ENCODE data around the gene STAB1.

STAB1 gene

DNA sequence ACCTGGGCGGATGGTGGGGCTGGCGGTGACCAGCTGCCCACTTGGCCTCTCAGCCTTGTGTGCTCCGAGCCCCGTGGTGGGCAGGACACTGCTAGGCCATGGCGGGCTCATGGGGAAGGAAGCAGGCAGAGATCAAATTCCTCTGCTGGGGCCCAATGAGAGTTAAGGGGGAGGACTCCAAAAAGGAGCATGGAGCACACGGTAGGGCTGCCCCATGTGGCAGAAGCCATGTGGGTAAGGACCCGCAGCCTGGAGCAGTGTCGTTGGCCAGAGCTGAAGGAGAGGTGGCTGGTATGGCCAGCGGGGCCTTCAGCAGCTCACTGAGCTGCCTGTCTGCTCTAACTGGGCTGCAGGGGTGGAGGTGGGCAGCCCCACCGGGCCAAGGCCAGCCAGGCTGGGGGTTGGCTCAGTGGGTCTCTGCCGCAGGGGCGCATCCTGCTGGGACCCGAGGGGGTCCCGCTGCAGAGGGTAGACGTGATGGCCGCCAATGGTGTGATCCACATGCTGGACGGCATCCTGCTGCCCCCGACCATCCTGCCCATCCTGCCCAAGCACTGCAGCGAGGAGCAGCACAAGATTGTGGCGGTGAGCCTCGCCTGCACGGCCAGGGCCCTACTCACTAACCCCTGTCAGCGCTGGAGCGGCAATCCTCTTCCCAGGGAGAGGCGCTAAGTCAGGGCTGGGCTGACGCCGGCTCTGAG is 11.3 kb downstream of the STAB1 start:
- DNase-seq, result no peak

DNA sequence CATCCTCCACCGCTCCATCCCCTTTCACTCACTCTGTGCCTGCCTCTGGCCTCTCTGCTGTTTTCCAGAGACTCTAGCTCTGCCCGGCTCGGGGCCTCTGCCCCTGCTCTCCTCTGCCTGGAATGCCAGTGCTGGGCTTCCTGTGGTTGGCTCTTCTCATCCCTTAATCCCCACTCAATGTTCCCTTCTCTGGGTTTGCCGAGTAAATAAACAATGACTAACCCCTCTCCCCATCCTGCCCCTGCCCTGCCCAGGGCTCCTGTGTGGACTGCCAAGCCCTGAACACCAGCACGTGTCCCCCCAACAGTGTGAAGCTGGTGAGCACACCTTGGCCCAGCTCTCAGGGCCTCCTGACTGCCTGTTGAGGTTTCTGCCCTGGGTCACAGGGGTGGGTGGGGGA is 12.2 kb downstream of the STAB1 start:
- no peak for DNase-seq

DNA sequence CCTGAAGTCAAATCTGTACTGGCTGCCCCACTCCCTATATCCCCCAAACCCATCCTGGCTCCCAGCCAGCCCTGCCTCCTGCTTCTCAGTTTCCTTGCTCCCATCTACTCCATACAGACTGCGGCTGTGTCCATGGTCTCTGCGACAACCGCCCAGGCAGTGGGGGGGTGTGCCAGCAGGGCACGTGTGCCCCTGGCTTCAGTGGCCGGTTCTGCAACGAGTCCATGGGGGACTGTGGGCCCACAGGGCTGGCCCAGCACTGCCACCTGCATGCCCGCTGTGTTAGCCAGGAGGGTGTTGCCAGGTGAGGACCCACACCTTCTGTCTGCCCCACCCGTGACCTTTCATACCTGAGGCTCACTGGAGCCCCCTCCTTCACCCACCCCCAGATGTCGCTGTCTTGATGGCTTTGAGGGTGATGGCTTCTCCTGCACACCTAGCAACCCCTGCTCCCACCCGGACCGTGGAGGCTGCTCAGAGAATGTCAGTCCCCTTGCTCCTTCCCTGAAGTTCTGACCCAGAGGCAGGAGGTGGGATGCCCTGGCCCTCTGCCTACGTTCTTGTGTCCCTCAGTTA is 14.7 kb downstream of the STAB1 start:
- DNase-seq, result no peak

DNA sequence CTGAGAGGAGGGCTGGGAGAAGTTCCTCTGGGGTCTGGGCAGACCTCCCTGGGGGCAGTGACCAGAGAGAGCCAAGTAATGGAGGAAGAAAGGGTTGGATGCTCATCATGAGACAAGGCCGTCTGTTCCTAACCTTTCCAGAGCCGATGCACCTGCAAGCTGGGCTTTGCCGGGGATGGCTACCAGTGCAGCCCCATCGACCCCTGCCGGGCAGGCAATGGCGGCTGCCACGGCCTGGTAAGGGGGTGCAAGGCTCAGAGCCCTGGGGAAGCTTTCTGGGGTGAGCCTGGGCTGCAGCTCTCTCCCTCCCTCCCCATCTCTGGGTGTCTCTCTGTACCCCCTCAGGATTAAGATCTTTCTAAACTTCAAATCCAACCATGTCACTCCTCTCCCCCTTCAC is 16.4 kb downstream of the STAB1 start:
- DNase-seq, result no peak

DNA sequence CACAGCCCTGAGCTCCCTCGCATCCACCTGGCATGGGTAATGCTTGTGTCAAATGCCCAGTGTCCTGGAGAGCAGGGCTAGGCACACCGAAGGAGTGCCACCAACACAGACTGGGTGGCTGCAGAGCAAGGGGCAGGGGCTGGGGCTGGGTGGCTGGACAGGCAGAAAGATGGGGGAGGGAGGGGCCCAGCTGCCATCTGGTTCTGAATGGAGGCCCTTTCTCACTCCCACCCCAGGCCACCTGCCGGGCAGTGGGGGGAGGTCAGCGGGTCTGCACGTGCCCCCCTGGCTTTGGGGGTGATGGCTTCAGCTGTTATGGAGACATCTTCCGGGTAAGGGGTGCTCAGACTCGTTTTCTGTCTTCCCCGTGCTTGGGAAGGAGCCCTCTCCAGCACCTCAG is 17.0 kb downstream of the STAB1 start:
- no peak for DNase-seq

DNA sequence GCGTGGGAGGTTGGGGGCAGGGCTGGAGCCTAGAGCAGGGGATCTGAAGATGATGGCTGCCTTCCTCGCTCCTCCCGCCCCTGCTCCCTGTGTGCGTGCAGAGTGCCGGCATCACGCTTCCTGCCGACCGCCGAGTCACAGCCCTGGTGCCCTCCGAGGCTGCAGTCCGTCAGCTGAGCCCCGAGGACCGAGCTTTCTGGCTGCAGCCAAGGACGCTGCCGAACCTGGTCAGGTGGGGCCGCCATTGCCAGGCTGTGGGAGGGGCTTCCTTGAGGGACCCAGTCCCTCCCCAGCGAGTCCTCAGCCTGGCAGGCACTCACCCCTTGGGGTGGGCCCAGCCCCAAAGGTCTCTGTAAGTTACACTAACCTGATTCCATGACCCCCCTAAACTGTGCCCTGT is 17.6 kb downstream of the STAB1 start:
- DNase-seq, result no peak

DNA sequence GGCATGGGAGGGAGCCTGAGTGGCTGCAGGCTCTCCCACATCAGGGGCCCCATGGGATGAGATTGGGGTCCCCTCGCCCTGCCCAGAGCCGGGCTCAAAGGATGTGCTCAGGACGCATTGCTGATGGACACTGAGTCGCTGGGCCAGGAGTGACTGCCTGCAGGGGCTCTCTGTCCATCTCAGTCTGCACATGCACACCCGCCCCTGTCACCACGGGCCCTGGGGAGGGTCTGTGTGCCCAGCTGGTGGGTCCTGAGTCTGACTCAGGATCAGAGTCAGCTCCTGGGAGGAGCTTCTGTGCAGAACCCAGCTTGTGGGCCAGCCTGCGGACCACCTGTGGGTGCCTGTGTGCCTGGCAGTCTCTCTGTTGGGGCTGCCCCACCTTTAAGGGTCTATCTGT is 18.1 kb downstream of the STAB1 start:
- no peak for DNase-seq

DNA sequence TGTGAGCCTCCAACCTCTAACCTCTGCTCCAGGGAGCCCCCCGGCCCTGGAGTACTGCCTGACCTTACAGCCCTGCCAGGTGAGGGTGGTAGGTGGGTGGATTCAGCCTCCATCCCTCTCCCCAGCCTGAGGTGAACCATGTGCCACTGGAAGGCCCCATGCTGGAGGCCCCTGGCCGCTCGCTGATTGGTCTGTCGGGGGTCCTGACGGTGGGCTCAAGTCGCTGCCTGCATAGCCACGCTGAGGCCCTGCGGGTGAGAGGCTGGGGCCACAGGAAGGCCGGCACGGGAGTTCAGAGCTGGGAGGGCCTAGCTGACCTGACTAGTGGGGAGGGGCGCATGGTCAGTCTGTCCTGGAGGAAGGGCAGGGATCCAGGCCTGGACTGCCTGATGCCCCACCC is 19.4 kb downstream of the STAB1 start:
- DNase-seq, result no peak

DNA sequence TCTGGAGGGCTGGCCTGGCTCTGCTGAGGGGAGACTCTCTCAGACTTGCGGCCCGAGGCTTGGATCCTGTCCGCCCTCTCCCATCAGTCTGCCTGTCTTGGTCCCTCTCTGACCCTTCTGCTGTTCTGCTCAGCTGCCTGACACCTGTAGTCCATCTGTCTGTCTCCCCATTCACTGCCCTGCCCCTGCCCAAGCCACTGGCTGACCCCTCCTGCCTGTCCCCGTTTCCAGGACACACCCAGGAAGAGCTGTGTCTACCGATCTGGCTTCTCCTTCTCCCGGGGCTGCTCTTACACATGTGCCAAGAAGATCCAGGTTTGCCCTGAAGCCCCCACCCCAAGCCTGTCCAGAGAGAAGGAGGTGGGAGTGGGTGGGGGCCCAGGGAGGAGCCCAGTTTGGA is 20.1 kb downstream of the STAB1 start:
- DNase-seq, result no peak

DNA sequence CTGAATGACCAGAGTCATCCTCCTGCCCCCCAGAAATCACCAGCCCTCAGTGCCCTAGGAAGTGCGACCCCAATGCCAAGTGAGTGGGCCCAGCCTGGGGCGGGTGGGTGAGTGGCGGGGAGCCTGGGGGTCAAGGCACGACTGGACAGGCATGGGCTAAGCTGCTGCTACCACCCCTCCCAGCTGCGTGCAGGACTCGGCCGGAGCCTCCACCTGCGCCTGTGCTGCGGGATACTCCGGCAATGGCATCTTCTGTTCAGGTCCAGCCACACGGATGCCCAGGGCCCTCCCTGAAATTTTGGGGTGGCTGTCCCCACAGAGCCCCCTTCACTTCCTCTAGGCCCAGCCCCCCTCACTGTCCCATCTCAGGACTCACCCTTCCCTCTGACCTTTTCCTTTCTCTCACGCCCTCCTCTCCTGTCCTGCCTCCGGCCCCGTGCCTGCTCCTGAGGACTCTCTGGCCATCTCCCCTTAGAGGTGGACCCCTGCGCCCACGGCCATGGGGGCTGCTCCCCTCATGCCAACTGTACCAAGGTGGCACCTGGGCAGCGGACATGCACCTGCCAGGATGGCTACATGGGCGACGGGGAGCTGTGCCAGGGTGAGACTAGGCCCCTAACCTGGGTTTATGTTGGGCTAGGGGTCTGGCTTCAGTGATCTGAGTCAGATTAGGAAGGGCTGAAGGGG is 21.5 kb downstream of the STAB1 start:
- DNase-seq, result no peak

DNA sequence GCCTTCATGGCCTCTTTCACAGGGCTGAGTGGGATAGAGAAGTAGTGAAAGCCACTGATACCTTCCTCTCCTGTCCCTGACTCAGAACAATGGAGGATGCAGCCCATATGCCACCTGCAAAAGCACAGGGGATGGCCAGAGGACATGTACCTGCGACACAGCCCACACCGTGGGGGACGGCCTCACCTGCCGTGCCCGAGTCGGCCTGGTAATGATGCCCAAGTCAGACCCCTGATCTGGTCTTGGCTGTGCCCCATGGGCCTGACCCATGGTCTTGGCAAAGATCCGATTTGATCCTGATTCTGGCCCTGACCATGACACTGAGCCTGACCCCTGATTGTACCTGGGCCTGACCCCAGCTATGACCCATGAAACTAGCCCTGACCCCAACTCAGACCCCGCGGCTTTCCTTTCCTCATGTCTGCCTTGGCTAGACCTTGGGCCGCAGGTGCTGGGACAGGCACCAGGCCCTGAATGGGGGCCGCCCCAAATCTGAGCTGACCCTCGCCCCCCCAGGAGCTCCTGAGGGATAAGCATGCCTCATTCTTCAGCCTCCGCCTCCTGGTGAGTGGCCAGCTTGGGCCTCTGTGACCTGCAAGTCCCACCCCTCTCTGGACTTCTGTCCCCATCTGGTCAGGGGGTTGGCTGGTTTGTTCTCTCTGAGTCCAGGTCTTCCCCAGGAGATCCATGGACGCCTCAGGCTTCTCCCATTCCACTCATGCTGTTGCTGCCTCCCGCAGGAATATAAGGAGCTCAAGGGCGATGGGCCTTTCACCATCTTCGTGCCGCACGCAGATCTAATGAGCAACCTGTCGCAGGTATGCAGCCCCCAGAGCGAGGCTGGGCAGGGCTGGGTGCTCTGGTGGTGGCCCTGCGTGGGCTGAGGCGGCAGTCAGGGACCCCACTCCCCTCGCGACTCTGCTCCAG is 22.9 kb downstream of the STAB1 start:
- no peak for DNase-seq

DNA sequence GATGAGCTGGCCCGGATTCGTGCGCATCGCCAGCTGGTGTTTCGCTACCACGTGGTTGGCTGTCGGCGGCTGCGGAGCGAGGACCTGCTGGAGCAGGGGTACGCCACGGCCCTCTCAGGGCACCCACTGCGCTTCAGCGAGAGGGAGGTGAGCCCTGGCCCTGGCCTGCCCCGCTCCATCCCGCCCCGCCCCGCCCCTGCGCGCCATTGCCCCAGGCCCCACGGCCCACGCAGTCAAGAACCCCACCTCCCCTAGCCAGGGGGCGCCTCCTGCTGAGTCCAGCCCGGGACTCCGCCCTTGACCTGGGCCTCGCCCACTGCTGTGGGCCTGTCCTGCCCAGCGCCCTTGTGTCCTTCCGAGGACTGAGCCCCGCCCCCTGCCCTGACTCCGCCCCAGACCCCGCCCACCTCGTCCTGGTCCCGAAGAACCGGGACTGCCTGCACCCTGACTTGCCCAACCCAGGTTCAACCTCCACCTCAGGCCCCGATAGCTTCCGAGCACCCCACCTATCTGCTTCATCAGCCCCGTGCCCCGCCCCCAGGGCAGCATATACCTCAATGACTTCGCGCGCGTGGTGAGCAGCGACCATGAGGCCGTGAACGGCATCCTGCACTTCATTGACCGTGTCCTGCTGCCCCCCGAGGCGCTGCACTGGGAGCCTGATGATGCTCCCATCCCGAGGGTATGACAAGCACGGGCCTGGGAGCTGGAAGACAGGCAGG is 23.7 kb downstream of the STAB1 start:
- no peak for DNase-seq

DNA sequence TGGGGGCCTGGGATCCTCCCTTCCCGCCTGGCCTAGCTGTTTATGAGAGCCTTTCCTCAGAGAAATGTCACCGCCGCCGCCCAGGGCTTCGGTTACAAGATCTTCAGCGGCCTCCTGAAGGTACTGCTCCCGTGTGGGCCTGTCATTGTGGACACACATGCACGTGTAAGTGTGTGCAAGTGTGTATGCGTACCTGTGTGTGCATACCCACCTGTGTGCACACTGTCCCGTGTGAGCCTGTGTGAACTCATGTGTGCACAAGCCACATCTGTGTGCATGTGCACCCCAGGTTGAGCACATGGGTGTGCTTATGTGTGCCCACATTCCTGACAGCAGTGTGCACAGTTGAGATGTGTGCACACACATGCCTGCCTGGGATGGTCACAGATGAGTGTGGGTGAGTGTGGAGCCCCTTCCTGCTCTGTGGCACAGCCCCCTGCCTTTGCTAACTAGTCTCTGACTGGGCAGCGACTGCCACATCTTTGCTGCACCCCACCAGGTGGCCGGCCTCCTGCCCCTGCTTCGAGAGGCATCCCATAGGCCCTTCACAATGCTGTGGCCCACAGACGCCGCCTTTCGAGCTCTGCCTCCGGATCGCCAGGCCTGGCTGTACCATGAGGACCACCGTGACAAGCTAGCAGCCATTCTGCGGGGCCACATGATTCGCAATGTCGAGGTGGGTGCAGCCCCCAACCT is 24.5 kb downstream of the STAB1 start:
- DNase-seq, result no peak

DNA sequence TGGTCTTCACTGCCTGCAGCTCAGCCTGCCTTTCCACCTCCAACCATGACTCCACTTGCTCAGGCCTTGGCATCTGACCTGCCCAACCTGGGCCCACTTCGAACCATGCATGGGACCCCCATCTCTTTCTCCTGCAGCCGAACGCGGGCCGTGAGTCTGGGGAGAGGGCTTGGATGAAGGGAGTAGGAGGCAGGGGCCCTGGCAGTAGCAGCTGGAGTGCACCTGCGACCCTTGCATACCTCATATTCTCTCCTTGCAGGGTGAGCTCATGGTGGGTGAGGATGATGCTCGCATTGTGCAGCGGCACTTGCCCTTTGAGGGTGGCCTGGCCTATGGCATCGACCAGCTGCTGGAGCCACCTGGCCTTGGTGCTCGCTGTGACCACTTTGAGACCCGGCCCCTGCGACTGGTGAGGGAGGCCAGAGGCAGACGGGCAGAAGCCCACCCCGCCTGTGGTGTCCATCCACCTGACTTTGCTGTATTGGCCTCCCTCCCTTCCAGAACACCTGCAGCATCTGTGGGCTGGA is 25.1 kb downstream of the STAB1 start:
- DNase-seq, result no peak

DNA sequence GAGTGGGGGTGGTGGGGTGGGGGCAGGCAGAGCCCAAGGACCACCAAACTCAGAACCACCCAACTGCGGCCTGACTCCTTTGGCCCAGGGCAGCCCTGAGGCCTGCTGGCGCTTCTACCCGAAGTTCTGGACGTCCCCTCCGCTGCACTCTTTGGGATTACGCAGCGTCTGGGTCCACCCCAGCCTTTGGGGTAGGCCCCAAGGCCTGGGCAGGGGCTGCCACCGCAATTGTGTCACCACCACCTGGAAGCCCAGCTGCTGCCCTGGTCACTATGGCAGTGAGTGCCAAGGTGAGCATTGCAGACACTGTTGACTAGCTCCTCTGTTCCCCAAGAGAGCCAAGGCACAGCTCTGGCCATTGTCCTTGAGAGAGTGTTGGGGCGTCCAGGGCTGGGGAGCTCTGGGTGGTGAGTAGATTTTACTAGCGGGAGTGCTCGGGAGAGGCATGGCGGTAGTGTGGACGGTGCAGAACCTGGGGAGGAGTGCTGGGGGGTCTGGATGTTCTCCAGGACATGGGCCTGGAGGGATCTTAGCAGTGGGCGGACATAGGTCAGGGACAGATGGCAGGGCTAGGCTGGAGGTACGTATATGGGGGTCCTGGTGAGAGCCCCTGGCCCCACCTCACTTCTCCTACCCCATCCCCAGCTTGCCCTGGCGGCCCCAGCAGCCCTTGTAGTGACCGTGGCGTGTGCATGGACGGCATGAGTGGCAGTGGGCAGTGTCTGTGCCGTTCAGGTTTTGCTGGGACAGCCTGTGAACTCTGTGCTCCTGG is 25.8 kb downstream of the STAB1 start:
- DNase-seq, result no peak

DNA sequence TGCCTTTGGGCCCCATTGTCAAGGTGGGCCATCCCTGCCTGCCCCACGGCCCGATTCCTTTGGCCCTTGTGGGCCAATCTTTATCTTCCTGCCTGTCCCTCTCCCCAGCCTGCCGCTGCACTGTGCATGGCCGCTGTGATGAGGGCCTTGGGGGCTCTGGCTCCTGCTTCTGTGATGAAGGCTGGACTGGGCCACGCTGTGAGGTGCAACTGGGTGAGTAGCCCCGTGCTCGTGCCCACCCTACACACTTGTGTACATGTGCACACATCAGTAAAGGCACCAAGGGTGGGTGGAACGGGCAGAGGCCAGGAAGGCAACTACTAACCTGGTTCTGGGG is 26.3 kb downstream of the STAB1 start:
- no peak for DNase-seq

DNA sequence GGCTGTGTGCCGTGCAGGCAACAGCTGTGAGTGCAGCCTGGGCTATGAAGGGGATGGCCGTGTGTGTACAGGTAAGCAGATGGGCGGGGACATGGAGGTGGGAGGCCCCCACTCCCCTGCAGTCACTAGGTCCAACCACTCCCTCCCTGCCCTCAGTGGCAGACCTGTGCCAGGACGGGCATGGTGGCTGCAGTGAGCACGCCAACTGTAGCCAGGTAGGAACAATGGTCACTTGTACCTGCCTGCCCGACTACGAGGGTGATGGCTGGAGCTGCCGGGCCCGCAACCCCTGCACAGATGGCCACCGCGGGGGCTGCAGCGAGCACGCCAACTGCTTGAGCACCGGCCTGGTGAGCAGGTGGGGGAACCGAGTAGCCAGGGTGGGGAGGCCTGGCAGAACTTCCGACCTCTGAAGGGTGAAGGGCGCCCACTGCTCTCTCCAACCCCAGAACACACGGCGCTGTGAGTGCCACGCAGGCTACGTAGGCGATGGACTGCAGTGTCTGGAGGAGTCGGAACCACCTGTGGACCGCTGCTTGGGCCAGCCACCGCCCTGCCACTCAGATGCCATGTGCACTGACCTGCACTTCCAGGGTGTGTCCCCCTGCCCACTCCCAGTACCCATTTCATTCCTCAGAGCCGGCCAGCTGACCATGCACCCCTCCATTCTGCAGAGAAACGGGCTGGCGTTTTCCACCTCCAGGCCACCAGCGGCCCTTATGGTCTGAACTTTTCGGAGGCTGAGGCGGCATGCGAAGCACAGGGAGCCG is 26.9 kb downstream of the STAB1 start:
- DNase-seq, result no peak

DNA sequence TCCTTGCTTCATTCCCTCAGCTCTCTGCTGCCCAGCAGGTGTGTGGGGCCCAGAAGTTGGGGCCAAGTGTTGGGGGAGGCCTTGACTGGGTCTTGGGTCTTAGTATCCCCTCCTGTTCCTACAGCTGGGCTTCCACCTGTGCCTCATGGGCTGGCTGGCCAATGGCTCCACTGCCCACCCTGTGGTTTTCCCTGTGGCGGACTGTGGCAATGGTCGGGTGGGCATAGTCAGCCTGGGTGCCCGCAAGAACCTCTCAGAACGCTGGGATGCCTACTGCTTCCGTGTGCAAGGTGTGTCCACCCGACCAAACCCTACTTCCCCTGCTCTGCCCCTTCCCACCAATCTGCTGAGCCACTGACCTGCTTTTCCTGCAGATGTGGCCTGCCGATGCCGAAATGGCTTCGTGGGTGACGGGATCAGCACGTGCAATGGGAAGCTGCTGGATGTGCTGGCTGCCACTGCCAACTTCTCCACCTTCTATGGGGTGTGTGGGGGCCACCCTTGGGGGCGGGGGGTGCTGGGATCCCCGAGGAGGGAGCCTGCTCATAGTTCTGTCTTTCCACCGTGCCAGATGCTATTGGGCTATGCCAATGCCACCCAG is 27.6 kb downstream of the STAB1 start:
- DNase-seq, result no peak

DNA sequence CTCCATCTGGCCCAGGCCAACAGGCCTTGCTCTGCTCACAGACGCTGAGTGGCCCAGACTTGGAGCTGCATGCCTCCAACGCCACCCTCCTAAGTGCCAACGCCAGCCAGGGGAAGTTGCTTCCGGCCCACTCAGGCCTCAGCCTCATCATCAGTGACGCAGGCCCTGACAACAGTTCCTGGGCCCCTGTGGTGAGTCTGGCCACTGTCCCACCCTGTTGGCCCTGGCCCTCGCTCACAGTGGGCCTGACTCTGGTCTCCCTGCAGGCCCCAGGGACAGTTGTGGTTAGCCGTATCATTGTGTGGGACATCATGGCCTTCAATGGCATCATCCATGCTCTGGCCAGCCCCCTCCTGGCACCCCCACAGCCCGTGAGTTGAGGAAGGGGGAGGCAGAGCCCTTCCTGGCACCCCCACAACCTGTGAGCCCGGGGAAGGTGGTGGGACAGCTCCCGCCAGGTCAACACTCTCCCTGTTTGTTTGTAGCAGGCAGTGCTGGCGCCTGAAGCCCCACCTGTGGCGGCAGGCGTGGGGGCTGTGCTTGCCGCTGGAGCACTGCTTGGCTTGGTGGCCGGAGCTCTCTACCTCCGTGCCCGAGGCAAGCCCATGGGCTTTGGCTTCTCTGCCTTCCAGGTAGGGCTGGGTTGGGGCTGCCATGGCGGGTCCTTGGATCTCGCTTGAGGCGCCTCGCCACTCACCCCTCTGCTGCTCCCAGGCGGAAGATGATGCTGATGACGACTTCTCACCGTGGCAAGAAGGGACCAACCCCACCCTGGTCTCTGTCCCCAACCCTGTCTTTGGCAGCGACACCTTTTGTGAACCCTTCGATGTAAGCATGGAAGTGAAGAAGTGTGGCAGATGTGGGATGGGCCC is 28.5 kb downstream of the STAB1 start:
- DNase-seq, result no peak
